Astrocyte (in vitro differentiated cells and primary cell): ENCODE measurements around the gene XPO6. TPM values are rescaled to one million over a fixed set of nuclear protein-coding genes. Genes with fewer than 3 reads are reported as not detected.

ENCODE experiments used
- DNase-seq: peaks from one replicate; pipeline ENCODE4 v3.0.0-alpha.2; 2010; ENCODE audit warnings: low read depth
- FAIRE-seq: peaks from 2 replicates; lab custom pipeline; 2011; peaks lifted over from hg19 to GRCh38; lab: Jason Lieb, UNC
- H2AFZ ChIP-seq: 2 replicates; pipeline ENCODE4 v1.6.0; 2012; ENCODE audit warnings: low read depth, low read length, inconsistent platforms
- H3K27ac ChIP-seq: 2 replicates; pipeline ENCODE4 v1.5.1; 2011; ENCODE audit warnings: low read depth, low read length, inconsistent platforms
- H3K27me3 ChIP-seq: 2 replicates; pipeline ENCODE4 v1.6.0; 2011; ENCODE audit warnings: low read length, inconsistent platforms; ENCODE audit not compliant: insufficient read depth
- H3K36me3 ChIP-seq: 2 replicates; pipeline ENCODE4 v1.5.1; 2011; ENCODE audit warnings: low read length, inconsistent platforms; ENCODE audit not compliant: insufficient read depth
- H3K4me1 ChIP-seq: 2 replicates; pipeline ENCODE4 v1.5.1; 2011; ENCODE audit warnings: low read length, inconsistent platforms; ENCODE audit not compliant: insufficient read depth
- H3K4me2 ChIP-seq: 2 replicates; pipeline ENCODE4 v1.6.0; 2012; ENCODE audit warnings: low read length, inconsistent platforms
- H3K4me3 ChIP-seq: 2 replicates; pipeline ENCODE4 v1.5.1; 2011; ENCODE audit warnings: low read depth, mild to moderate bottlenecking, low read length, inconsistent platforms; ENCODE audit not compliant: insufficient read depth
- H3K79me2 ChIP-seq: 2 replicates; pipeline ENCODE4 v1.6.0; 2012; ENCODE audit warnings: mild to moderate bottlenecking, low read length, inconsistent platforms; ENCODE audit not compliant: insufficient read depth
- H3K9ac ChIP-seq: 2 replicates; pipeline ENCODE4 v1.6.0; 2012; ENCODE audit warnings: mild to moderate bottlenecking, low read length, inconsistent platforms
- H3K9me3 ChIP-seq: 2 replicates; pipeline ENCODE4 v1.5.1; 2012; ENCODE audit warnings: low read depth, mild to moderate bottlenecking, low read length, inconsistent platforms; ENCODE audit not compliant: insufficient read depth
- H4K20me1 ChIP-seq: 2 replicates; pipeline ENCODE4 v1.6.0; 2012; ENCODE audit warnings: low read length, inconsistent platforms; ENCODE audit not compliant: insufficient read depth
- H3K27ac Mint-ChIP-seq: one replicate; pipeline ENCODE4 v1.8.0; 2021; ENCODE audit warnings: mild to moderate bottlenecking, mixed read lengths; ENCODE audit not compliant: unreplicated experiment
- H3K27me3 Mint-ChIP-seq: one replicate; pipeline ENCODE4 v1.8.0; 2021; ENCODE audit warnings: low read depth, mixed read lengths; ENCODE audit not compliant: unreplicated experiment
- H3K36me3 Mint-ChIP-seq: one replicate; pipeline ENCODE4 v1.8.0; 2021; ENCODE audit warnings: low read depth, mixed read lengths; ENCODE audit not compliant: unreplicated experiment
- H3K4me1 Mint-ChIP-seq: one replicate; pipeline ENCODE4 v1.8.0; 2021; ENCODE audit warnings: low read depth, mixed read lengths; ENCODE audit not compliant: unreplicated experiment
- H3K4me3 Mint-ChIP-seq: one replicate; pipeline ENCODE4 v1.8.0; 2021; ENCODE audit warnings: mild to moderate bottlenecking, moderate library complexity, mixed read lengths; ENCODE audit not compliant: unreplicated experiment
- H3K9me3 Mint-ChIP-seq: one replicate; pipeline ENCODE4 v1.8.0; 2021; ENCODE audit warnings: mild to moderate bottlenecking, mixed read lengths; ENCODE audit not compliant: unreplicated experiment
- CTCF ChIP-seq: IDR thresholded peaks from 2 replicates; pipeline ENCODE4 v1.5.1; 2011; ENCODE audit warnings: low read depth, mild to moderate bottlenecking, inconsistent platforms, low read length, moderate library complexity; ENCODE audit not compliant: insufficient read depth
- EZH2 ChIP-seq: IDR thresholded peaks from 2 replicates; pipeline ENCODE4 v1.6.1; 2012; ENCODE audit warnings: mild to moderate bottlenecking, low read length, inconsistent platforms; ENCODE audit not compliant: insufficient read depth
- total RNA-seq: library from RNA; stranded (reverse); gene quantifications from 2 replicates; pipeline ENCODE4 v1.2.1, GENCODE V29; 2021

The XPO6 gene
- total RNA-seq, 1 donor from 2014 or later, result 135 TPM

GRCh38 chr16:28072087-28072486, 139.7 kb downstream of the XPO6 start:
- H2AFZ ChIP-seq, result no peak overlapping the region
- Mint-ChIP-seq H3K36me3 (no peaks in the 10 kb centered on the region), H3K4me3 (no peak overlapping the region), H3K9me3 (peaks cover 2% of the 10 kb centered on the region), H3K27ac (no peak overlapping the region), H3K4me1 (peaks cover 8% of the 10 kb centered on the region), H3K27me3 (peaks cover 49% of the 10 kb centered on the region)
- no peak overlapping the region for H3K4me3 ChIP-seq
- H3K9me3 ChIP-seq, result no peaks in the 10 kb centered on the region
- H3K9ac ChIP-seq, result no peak overlapping the region
- peaks cover 26% of the 10 kb centered on the region for H3K27me3 ChIP-seq
- TF ChIP-seq EZH2 (no peak), CTCF (no peak)
- peaks cover 11% of the 10 kb centered on the region for H3K4me1 ChIP-seq
- no peaks in the 10 kb centered on the region for H4K20me1 ChIP-seq
- H3K27ac ChIP-seq, result no peak overlapping the region
- DNase-seq (no peak), FAIRE-seq (no peak)
- no peak overlapping the region for H3K4me2 ChIP-seq
- no peaks in the 10 kb centered on the region for H3K79me2 ChIP-seq
- H3K36me3 ChIP-seq, result no peaks in the 10 kb centered on the region

- no peaks in the 10 kb centered on the region for H4K20me1 ChIP-seq
- Mint-ChIP-seq H3K4me1 (peaks cover 8% of the 10 kb centered on the region), H3K27ac (no peak overlapping the region), H3K36me3 (no peaks in the 10 kb centered on the region), H3K4me3 (no peak overlapping the region), H3K27me3 (peaks cover 52% of the 10 kb centered on the region), H3K9me3 (peaks cover 5% of the 10 kb centered on the region)
- no peak overlapping the region for H3K4me3 ChIP-seq
- H3K9me3 ChIP-seq, result no peaks in the 10 kb centered on the region
- FAIRE-seq, result no peak
- no peak overlapping the region for H3K27ac ChIP-seq
- no peak overlapping the region for H3K4me2 ChIP-seq
- TF ChIP-seq CTCF, result no peak
- TF ChIP-seq EZH2, result no peak
- H3K79me2 ChIP-seq, result no peaks in the 10 kb centered on the region
- H3K36me3 ChIP-seq, result no peaks in the 10 kb centered on the region
- peaks cover 37% of the 10 kb centered on the region for H3K27me3 ChIP-seq
- DNase-seq, result no peak
- peaks cover 11% of the 10 kb centered on the region for H3K4me1 ChIP-seq
- no peak overlapping the region for H2AFZ ChIP-seq
- H3K9ac ChIP-seq, result no peak overlapping the region
Observed at GRCh38 chr16:28069971-28070794, 141.6 kb downstream of the XPO6 start.

- FAIRE-seq (no peak), DNase-seq (no peak)
- peaks cover 53% of the 10 kb centered on the region for H3K27me3 Mint-ChIP-seq
- Histone ChIP-seq H3K4me2 (no peak overlapping the region), H3K27me3 (peaks cover 49% of the 10 kb centered on the region), H2AFZ (no peak overlapping the region), H3K79me2 (no peaks in the 10 kb centered on the region), H4K20me1 (no peaks in the 10 kb centered on the region), H3K36me3 (no peaks in the 10 kb centered on the region), H3K4me1 (peaks cover 11% of the 10 kb centered on the region), H3K9ac (no peak overlapping the region), H3K9me3 (no peaks in the 10 kb centered on the region), H3K4me3 (no peak overlapping the region), H3K27ac (no peak overlapping the region)
- no peak for TF ChIP-seq EZH2
- TF ChIP-seq CTCF, result no peak
- no peak overlapping the region for H3K4me3 Mint-ChIP-seq
- no peak overlapping the region for H3K27ac Mint-ChIP-seq
- peaks cover 8% of the 10 kb centered on the region for H3K4me1 Mint-ChIP-seq
- peaks cover 5% of the 10 kb centered on the region for H3K9me3 Mint-ChIP-seq
- no peaks in the 10 kb centered on the region for H3K36me3 Mint-ChIP-seq
Observed at GRCh38 chr16:28068976-28069375, 142.8 kb downstream of the XPO6 start.
